ENCODE data around the gene CLEC2A. TPM values are rescaled to one million over a fixed set of nuclear protein-coding genes. Genes with fewer than 3 reads are reported as not detected.

The CLEC2A gene
- total RNA-seq, result not detected in 2 replicates

GRCh38 chr12:9932270-9932669 is at the start of gene CLEC2A:
Gene CLEC2A, minus strand, starts transcription at chr12:9932370. Its CDS starts 41 bp downstream, at chr12:9932329.

GRCh38 chr12:9971181-9971580 is 39.0 kb upstream of the CLEC2A start, which contains the start of gene CLEC12A:
Gene CLEC12A, plus strand, starts transcription at chr12:9971409. Its CDS starts 188 bp downstream, at chr12:9971597.

GRCh38 chr12:9881246-9881645 is 50.9 kb downstream of the CLEC2A start, which contains the start of gene KLRF2:
Gene KLRF2, plus strand, starts transcription at chr12:9881489. Its CDS starts 107 bp downstream, at chr12:9881596.

GRCh38 chr12:9869307-9870161 is 62.6 kb downstream of the CLEC2A start, which contains the start of gene CLEC2B:
Gene CLEC2B, minus strand, starts transcription at chr12:9869354.

Other genes with a start within 250 kb of the CLEC2A start
- gene CLECL1, start 199.3 kb downstream of the CLEC2A start, total RNA-seq, result not detected in 2 replicates
- 0.18 and 0.28 TPM in 2 replicates for gene CD69, start 171.5 kb downstream of the CLEC2A start, total RNA-seq
- gene KLRF1, start 104.9 kb downstream of the CLEC2A start, total RNA-seq, result not detected in 2 replicates
- 10.3 and 36.7 TPM in 2 replicates for gene CLEC2B, start 63.0 kb downstream of the CLEC2A start, total RNA-seq
- not detected in 2 replicates for gene KLRF2, start 50.9 kb downstream of the CLEC2A start, total RNA-seq
- gene CLEC12A, start 39.0 kb upstream of the CLEC2A start, total RNA-seq, result not detected in 2 replicates
- gene CLEC1B, start 66.8 kb upstream of the CLEC2A start, total RNA-seq, result not detected in 2 replicates
- 0.09 and 0.45 TPM in 2 replicates for gene CLEC12B, start 78.3 kb upstream of the CLEC2A start, total RNA-seq
- not detected in 2 replicates for gene CLEC9A, start 98.3 kb upstream of the CLEC2A start, total RNA-seq
- gene CLEC1A, start 166.6 kb upstream of the CLEC2A start, total RNA-seq, result 2.4 and 15.2 TPM in 2 replicates
- gene CLEC7A, start 197.8 kb upstream of the CLEC2A start, total RNA-seq, result 0.09 and 0.18 TPM in 2 replicates
- not detected in 2 replicates for gene OLR1, start 239.8 kb upstream of the CLEC2A start, total RNA-seq
- not detected in 2 replicates for gene TMEM52B, start 246.7 kb upstream of the CLEC2A start, total RNA-seq

Measured in endothelial cell of coronary artery (primary cell).